Testis (tissue), 3 donors: ENCODE data around the gene ABL1. TPM values are rescaled to one million over a fixed set of nuclear protein-coding genes. Genes with fewer than 3 reads are reported as not detected.
"Not testable (repeated sequence)": the region's sequence is repeated elsewhere in the genome, so short reads cannot be mapped to it uniquely, and the experiment has no call there.

Source experiments
- DNase-seq: peaks from one replicate; pipeline ENCODE4 v3.0.0-alpha.2; 2019
- H3K27ac ChIP-seq, 2 donors: fragments of 200-600 bp; sonication (generic); one replicate each; pipeline ENCODE4 v1.5.1; 2019
- H3K27me3 ChIP-seq: fragments of 200-600 bp; sonication (generic); one replicate; pipeline ENCODE4 v1.5.1; 2019
- H3K36me3 ChIP-seq: fragments of 200-600 bp; sonication (generic); one replicate; pipeline ENCODE4 v1.5.1; 2017; ENCODE audit warnings: low read depth; ENCODE audit errors: missing control alignments
- H3K4me1 ChIP-seq: fragments of 200-600 bp; sonication (generic); one replicate; pipeline ENCODE4 v1.5.1; 2019
- H3K4me3 ChIP-seq, 2 donors: fragments of 200-600 bp; sonication (generic); one replicate each; pipeline ENCODE4 v1.5.1; 2017 to 2019
- H3K9me3 ChIP-seq: fragments of 200-600 bp; sonication (generic); one replicate; pipeline ENCODE4 v1.5.1; 2017
- POLR2A ChIP-seq: fragments of 450-650 bp; IDR thresholded peaks from one replicate; pipeline ENCODE4 v1.6.1; 2017; ENCODE audit warnings: antibody characterized with exemption, mild to moderate bottlenecking, moderate library complexity
- WGBS, 2 donors: methylation state at CpG; one replicate each; pipeline ENCODE4 v1.1.5; 2018; 5-methylcytosine and 5-hydroxymethylcytosine counted together
- intact Hi-C: fragments of 100-400 bp; cut with DNase I; formaldehyde crosslinking; loops from one replicate; pipeline ENCODE4 v1.15.1; 2023; ENCODE audit warnings: low total_unique reads
- polyA plus RNA-seq: library from polyadenylated mRNA; stranded (reverse); fragments of 350-450 nt; fragmentation: Illumina TruSeq; extraction: RNeasy Lipid Tissue Mini Kit (QIAGEN cat#74804); gene quantifications from one replicate; pipeline ENCODE4 v1.2.3, GENCODE V29; 2014; ENCODE audit warnings: low read depth, low replicate concordance; ENCODE audit not compliant: insufficient read depth
- total RNA-seq, 2 donors: library from RNA; depleted of rRNA; stranded (reverse); fragments of >200 nt; gene quantifications; one replicate each; pipeline ENCODE4 v1.2.3, GENCODE V29; 2016
- TF ChIP-seq, protein P1 (sequence below), 3 experiments: fragments of 450-650 bp in 2 of 3; fragments of 200-600 bp in 1 of 3; sonication (generic) in 1 of 3; IDR thresholded peaks; one replicate each; pipeline ENCODE4 v1.5.1; 2016 to 2019; ENCODE audit warnings: antibody characterized with exemption in 3 of 3, mild to moderate bottlenecking in 2 of 3, moderate library complexity in 1 of 3

The ABL1 gene
- total and polyA plus RNA-seq, 3 donors from 2014 or later = 51.0 to 65.9 (median 57.2) TPM

GRCh38 chr9:130847306-130848217, 12.5 kb downstream of the ABL1 start:
- DNase-seq = peak; percentile 58
- no peak for TF ChIP-seq POLR2A
- TF ChIP-seq, protein P1, sequence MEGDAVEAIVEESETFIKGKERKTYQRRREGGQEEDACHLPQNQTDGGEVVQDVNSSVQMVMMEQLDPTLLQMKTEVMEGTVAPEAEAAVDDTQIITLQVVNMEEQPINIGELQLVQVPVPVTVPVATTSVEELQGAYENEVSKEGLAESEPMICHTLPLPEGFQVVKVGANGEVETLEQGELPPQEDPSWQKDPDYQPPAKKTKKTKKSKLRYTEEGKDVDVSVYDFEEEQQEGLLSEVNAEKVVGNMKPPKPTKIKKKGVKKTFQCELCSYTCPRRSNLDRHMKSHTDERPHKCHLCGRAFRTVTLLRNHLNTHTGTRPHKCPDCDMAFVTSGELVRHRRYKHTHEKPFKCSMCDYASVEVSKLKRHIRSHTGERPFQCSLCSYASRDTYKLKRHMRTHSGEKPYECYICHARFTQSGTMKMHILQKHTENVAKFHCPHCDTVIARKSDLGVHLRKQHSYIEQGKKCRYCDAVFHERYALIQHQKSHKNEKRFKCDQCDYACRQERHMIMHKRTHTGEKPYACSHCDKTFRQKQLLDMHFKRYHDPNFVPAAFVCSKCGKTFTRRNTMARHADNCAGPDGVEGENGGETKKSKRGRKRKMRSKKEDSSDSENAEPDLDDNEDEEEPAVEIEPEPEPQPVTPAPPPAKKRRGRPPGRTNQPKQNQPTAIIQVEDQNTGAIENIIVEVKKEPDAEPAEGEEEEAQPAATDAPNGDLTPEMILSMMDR (IDR thresholded peaks at IDR 0.05) = no peak
- WGBS, 2 donors = 44 to 48% methylated on average over 13 of the region's 13 CpGs

DNA sequence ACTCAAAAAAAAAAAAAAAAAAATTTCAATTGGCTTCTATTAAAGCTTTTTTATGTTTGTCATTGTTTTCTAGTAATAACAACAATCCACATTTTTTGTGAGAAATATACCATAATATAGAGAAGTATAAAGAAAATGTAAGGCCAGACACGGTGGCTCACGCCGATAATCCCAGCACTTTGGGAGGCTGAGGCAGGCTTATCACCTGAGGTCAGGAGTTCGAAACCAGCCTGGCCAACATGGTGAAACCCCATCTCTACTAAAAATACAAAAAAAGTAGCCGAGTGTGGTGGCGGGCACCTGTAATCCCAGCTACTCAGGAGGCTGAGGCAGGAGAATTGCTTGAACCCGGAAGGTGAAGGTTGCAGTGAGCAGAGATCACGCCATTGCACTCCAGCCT, 13.5 kb downstream of the ABL1 start:
- H3K36me3 ChIP-seq, intact Hi-C loops, DNase-seq, H3K27me3 ChIP-seq, H3K4me3 ChIP-seq, H3K9me3 ChIP-seq: not testable (repeated sequence)
- WGBS, 2 donors = 95 to 96% methylated on average over 8 of the region's 8 CpGs
- H3K27ac ChIP-seq = peak overlapping the region in 1 of 2 donors; percentile 87
- H3K4me1 ChIP-seq = peaks cover 41% of the 10 kb centered on the region

More at GRCh38 chr9:130847306-130848217, 12.5 kb downstream of the ABL1 start:
- Histone ChIP-seq H3K4me1 (peaks cover 41% of the 10 kb centered on the region), H3K4me3 (no peak overlapping the region), H3K36me3 (no peaks in the 10 kb centered on the region), H3K27ac (peak overlapping the region; percentile 78 to 87), H3K9me3 (no peaks in the 10 kb centered on the region), H3K27me3 (no peaks in the 10 kb centered on the region)
- intact Hi-C loops = no loop called here

- no peak for DNase-seq
- Histone ChIP-seq H3K4me3 (no peak overlapping the region), H3K27me3 (no peaks in the 10 kb centered on the region), H3K36me3 (no peaks in the 10 kb centered on the region), H3K9me3 (no peaks in the 10 kb centered on the region), H3K27ac (no peak overlapping the region), H3K4me1 (peaks cover 35% of the 10 kb centered on the region)
- intact Hi-C loops = no loop called here
- TF ChIP-seq POLR2A = no peak
- TF ChIP-seq, protein P1 (IDR thresholded peaks at IDR 0.05) = no peak
- 90% methylated on average over 9 of the region's 9 CpGs for WGBS, 2 donors
Measured at GRCh38 chr9:130849356-130849755, 14.3 kb downstream of the ABL1 start.

DNA sequence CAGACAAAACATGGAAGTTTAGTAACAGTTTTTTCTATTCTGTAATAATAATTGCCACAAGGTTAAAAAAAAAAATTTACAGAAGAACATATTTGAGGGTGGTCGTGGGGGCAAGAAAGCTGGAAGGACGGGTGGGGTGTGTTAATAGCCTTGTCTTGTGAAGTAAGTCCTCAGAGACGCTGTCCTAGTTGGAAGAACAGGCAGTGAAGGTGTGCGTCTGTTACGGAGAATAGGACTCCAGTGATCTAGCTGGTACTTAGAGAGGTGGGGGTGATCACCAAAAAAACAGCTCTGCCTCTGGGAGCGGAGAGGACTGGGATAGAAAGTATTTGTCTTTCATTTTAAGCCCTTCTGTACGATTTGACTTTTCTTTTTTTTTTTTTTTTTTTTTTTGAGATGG, 17.7 kb downstream of the ABL1 start:
- Histone ChIP-seq H3K27me3 (no peaks in the 10 kb centered on the region), H3K36me3 (no peaks in the 10 kb centered on the region), H3K9me3 (no peaks in the 10 kb centered on the region), H3K4me1 (peaks cover 5% of the 10 kb centered on the region), H3K4me3 (no peak overlapping the region), H3K27ac (no peak overlapping the region)
- DNase-seq = no peak
- no peak for TF ChIP-seq POLR2A
- TF ChIP-seq, protein P1 (IDR thresholded peaks at IDR 0.05) = no peak
- 83% methylated on average over 7 of the region's 7 CpGs for WGBS, 2 donors
- intact Hi-C loops = no loop called here

DNA sequence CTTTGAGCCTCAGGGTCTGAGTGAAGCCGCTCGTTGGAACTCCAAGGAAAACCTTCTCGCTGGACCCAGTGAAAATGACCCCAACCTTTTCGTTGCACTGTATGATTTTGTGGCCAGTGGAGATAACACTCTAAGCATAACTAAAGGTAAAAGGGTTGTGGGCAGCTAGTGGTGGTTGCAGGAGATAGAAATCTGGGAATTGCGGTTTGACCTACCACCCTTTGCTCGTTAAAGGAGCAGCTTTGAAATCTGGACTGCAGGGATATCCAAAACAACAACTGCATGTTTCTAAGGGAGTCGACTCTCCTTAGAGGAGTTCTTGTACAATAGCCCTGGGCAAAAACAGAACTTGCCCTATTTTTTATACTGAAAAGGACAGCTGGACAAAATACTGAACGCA, 19.0 kb downstream of the ABL1 start:
- H3K27ac ChIP-seq = no peak overlapping the region
- 78 to 83% methylated on average over 8 of the region's 8 CpGs for WGBS, 2 donors
- DNase-seq = no peak
- H3K4me3 ChIP-seq = no peak overlapping the region
- intact Hi-C loops = no loop called here
- no peaks in the 10 kb centered on the region for H3K36me3 ChIP-seq
- no peaks in the 10 kb centered on the region for H3K27me3 ChIP-seq
- H3K9me3 ChIP-seq = no peaks in the 10 kb centered on the region
- no peaks in the 10 kb centered on the region for H3K4me1 ChIP-seq
- no peak for TF ChIP-seq POLR2A
- TF ChIP-seq, protein P1 (IDR thresholded peaks at IDR 0.05) = no peak
